GM12878 (cell line): ENCODE data around the gene HES7. TPM values are rescaled to one million over a fixed set of nuclear protein-coding genes. Genes with fewer than 3 reads are reported as not detected.

ENCODE experiments used
- ATAC-seq: fragments of 200-7000 bp; cut with Tn5 transposase; 3 replicates; pipeline ENCODE4 v1.9.1; 2020; ENCODE audit warnings: mild to moderate bottlenecking, moderate library complexity
- BruUV-seq: library from RNA; stranded (reverse); fragments of 400-500 nt; replicated peaks from 2 replicates; lab custom pipeline; 2021; lab: Mats Ljungman, UMichigan
- CTCF ChIA-PET: fragments of 300-600 bp; sonication (Branson Sonifier 250); formaldehyde crosslinking; extraction: SDS; loops from one replicate; lab custom pipeline; 2021; ENCODE audit warnings: inconsistent platforms; lab: Yijun Ruan, JAX
- POLR2A ChIA-PET: fragments of 350-600 bp; formaldehyde crosslinking; extraction: SDS; loops from one replicate; lab custom pipeline; 2021; ENCODE audit warnings: inconsistent platforms; lab: Charles Lee
- RAD21 ChIA-PET: fragments of 300-600 bp; sonication (Branson Sonifier 250); formaldehyde crosslinking; loops from one replicate; lab custom pipeline; 2023; ENCODE audit warnings: antibody characterized with exemption; ENCODE audit not compliant: unreplicated experiment; lab: Charles Lee
- SMC1A ChIA-PET: fragments of 300-600 bp; sonication (Branson Sonifier 250); formaldehyde crosslinking; loops from one replicate; lab custom pipeline; 2023; ENCODE audit not compliant: unreplicated experiment, uncharacterized antibody; lab: Charles Lee
- DNase-seq: peaks from one replicate; pipeline ENCODE4 v3.0.0-alpha.2; 2011; ENCODE audit warnings: low read depth, low spot score
- FAIRE-seq: peaks from 3 replicates; lab custom pipeline; 2011; peaks lifted over from hg19 to GRCh38; lab: Jason Lieb, UNC
- H2AFZ ChIP-seq: 2 replicates; pipeline ENCODE4 v1.6.0; 2011; ENCODE audit warnings: low read depth, low read length, control low read depth; ENCODE audit not compliant: control insufficient read depth
- H3K27ac ChIP-seq: 2 replicates; pipeline ENCODE4 v1.5.1; 2011; ENCODE audit warnings: control low read depth; ENCODE audit not compliant: control insufficient read depth, insufficient read depth
- H3K27me3 ChIP-seq, 2 experiments: replicated peaks in 1 of 2; 2 replicates each; pipeline versions ENCODE4 v1.6.0 to v1.6.1; 2011; ENCODE audit warnings: low read length in 1 of 2; ENCODE audit not compliant: control insufficient read depth in 2 of 2, insufficient read depth in 2 of 2
- H3K36me3 ChIP-seq, 2 experiments: 2 replicates each; pipeline ENCODE4 v1.5.1; 2011; ENCODE audit warnings: low read length in 1 of 2; ENCODE audit not compliant: control insufficient read depth in 2 of 2, insufficient read depth in 2 of 2
- H3K4me1 ChIP-seq: 2 replicates; pipeline ENCODE4 v1.6.1; 2011; ENCODE audit warnings: mild to moderate bottlenecking, low read length, moderate library complexity, mixed read lengths; ENCODE audit not compliant: control insufficient read depth, insufficient read depth
- H3K4me2 ChIP-seq: 2 replicates; pipeline ENCODE4 v1.6.0; 2011; ENCODE audit warnings: control low read depth; ENCODE audit not compliant: control insufficient read depth, insufficient read depth
- H3K4me3 ChIP-seq: fragments of 200-600 bp; sonication (generic); 2 replicates; pipeline ENCODE4 v1.5.1; 2016
- H3K79me2 ChIP-seq: 2 replicates; pipeline ENCODE4 v1.6.0; 2011; ENCODE audit warnings: low read length; ENCODE audit not compliant: control insufficient read depth, insufficient read depth
- H3K9ac ChIP-seq: 2 replicates; pipeline ENCODE4 v1.8.0; 2011; ENCODE audit warnings: low read length, control low read depth, mixed read lengths; ENCODE audit not compliant: control insufficient read depth, insufficient read depth
- H3K9me3 ChIP-seq: replicated peaks from 3 replicates; pipeline ENCODE4 v1.5.1; 2011; ENCODE audit warnings: mild to moderate bottlenecking, low read length; ENCODE audit not compliant: control insufficient read depth, insufficient read depth
- H4K20me1 ChIP-seq: 2 replicates; pipeline ENCODE4 v1.6.0; 2011; ENCODE audit not compliant: control insufficient read depth, insufficient read depth
- ATF7 ChIP-seq: fragments of 450-650 bp; IDR thresholded peaks from 2 replicates; pipeline ENCODE4 v1.6.1; 2016; ENCODE audit warnings: low read depth, mild to moderate bottlenecking
- CBX5 ChIP-seq: sonication (generic); IDR thresholded peaks from 2 replicates; pipeline ENCODE4 v1.6.1; 2016; ENCODE audit warnings: low read depth, moderate library complexity, mild to moderate bottlenecking, inconsistent platforms
- CREB1 ChIP-seq: IDR thresholded peaks from 2 replicates; pipeline ENCODE4 v1.6.1; 2012; ENCODE audit warnings: low read depth, mild to moderate bottlenecking, inconsistent platforms
- EGR1 ChIP-seq, 2 experiments: IDR thresholded peaks; 1 replicate in 1 of 2; 2 replicates in 1 of 2; pipeline ENCODE4 v1.6.1; 2011 to 2012; ENCODE audit warnings: low read depth in 2 of 2, low read length in 2 of 2, borderline replicate concordance in 1 of 2, mild to moderate bottlenecking in 1 of 2, moderate library complexity in 1 of 2
- ELK1 ChIP-seq: IDR thresholded peaks from 2 replicates; pipeline ENCODE4 v1.6.1; 2012; ENCODE audit warnings: low read depth, low read length, improper control_type of control experiment
- ESRRA ChIP-seq: IDR thresholded peaks from 2 replicates; pipeline ENCODE4 v1.6.1; 2012; ENCODE audit warnings: mild to moderate bottlenecking, low read length, improper control_type of control experiment
- ETV6 ChIP-seq, 2 experiments: fragments of 450-650 bp in 1 of 2; IDR thresholded peaks in 1 of 2; conservative IDR thresholded peaks in 1 of 2; 2 replicates each; pipeline ENCODE4 v1.6.1; 2014; ENCODE audit warnings: antibody characterized with exemption in 1 of 2, borderline replicate concordance in 1 of 2, low read depth in 1 of 2, mild to moderate bottlenecking in 1 of 2, moderate library complexity in 1 of 2
- GABPA ChIP-seq: IDR thresholded peaks from 2 replicates; pipeline ENCODE4 v1.6.1; 2014; ENCODE audit warnings: antibody characterized with exemption, low read depth, mild to moderate bottlenecking, inconsistent platforms
- JUNB ChIP-seq: IDR thresholded peaks from 2 replicates; pipeline ENCODE4 v1.6.1; 2016; ENCODE audit warnings: antibody characterized with exemption, mild to moderate bottlenecking
- KAT2A ChIP-seq: conservative IDR thresholded peaks from 2 replicates; pipeline ENCODE4 v1.6.1; 2011; ENCODE audit warnings: low read depth, low read length; ENCODE audit not compliant: control insufficient read depth
- NBN ChIP-seq: fragments of 450-650 bp; IDR thresholded peaks from 2 replicates; pipeline ENCODE4 v1.6.1; 2016
- NFYB ChIP-seq: IDR thresholded peaks from 2 replicates; pipeline ENCODE4 v1.6.1; 2011; ENCODE audit warnings: low read depth, mild to moderate bottlenecking, low read length, improper control_type of control experiment, moderate library complexity; ENCODE audit not compliant: insufficient read depth
- NR2C1 ChIP-seq: fragments of 450-650 bp; IDR thresholded peaks from 2 replicates; pipeline ENCODE4 v1.6.1; 2017; ENCODE audit warnings: antibody characterized with exemption, mild to moderate bottlenecking, moderate library complexity
- NR2C2 ChIP-seq: IDR thresholded peaks from 2 replicates; pipeline ENCODE4 v1.6.1; 2011; ENCODE audit warnings: borderline replicate concordance, low read depth; ENCODE audit not compliant: control insufficient read depth, insufficient read length
- POLR2A ChIP-seq: IDR thresholded peaks from 2 replicates; pipeline ENCODE4 v1.6.1; 2011; ENCODE audit warnings: low read depth, mild to moderate bottlenecking, low read length
- RAD21 ChIP-seq: IDR thresholded peaks from 2 replicates; pipeline ENCODE4 v1.6.1; 2011; ENCODE audit warnings: mild to moderate bottlenecking, low read depth, low read length, moderate library complexity; ENCODE audit not compliant: insufficient read depth
- RB1 ChIP-seq: fragments of 450-650 bp; formaldehyde crosslinking; IDR thresholded peaks from 2 replicates; pipeline ENCODE4 v1.6.1; 2017; ENCODE audit warnings: mild to moderate bottlenecking, borderline replicate concordance
- RBBP5 ChIP-seq: fragments of 200-600 bp; sonication (generic); conservative IDR thresholded peaks from 2 replicates; pipeline ENCODE4 v1.6.1; 2016
- SMARCA5 ChIP-seq: fragments of 450-650 bp; IDR thresholded peaks from 2 replicates; pipeline ENCODE4 v1.6.1; 2017; ENCODE audit warnings: mild to moderate bottlenecking
- SPI1 ChIP-seq: IDR thresholded peaks from 2 replicates; pipeline ENCODE4 v1.6.1; 2011; ENCODE audit warnings: low read depth, mild to moderate bottlenecking, low read length, moderate library complexity, borderline replicate concordance; ENCODE audit not compliant: insufficient read depth
- SREBF1 ChIP-seq: IDR thresholded peaks from 2 replicates; pipeline ENCODE4 v1.6.1; 2012; ENCODE audit warnings: mild to moderate bottlenecking, low read length
- SUZ12 ChIP-seq: fragments of 200-600 bp; sonication (generic); IDR thresholded peaks from one replicate; pipeline ENCODE4 v1.6.1; 2018; ENCODE audit warnings: antibody characterized with exemption, mild to moderate bottlenecking; ENCODE audit not compliant: unreplicated experiment
- TCF12 ChIP-seq: IDR thresholded peaks from 2 replicates; pipeline ENCODE4 v1.6.1; 2011; ENCODE audit warnings: low read depth, mild to moderate bottlenecking, low read length
- YY1 ChIP-seq: IDR thresholded peaks from 2 replicates; pipeline ENCODE4 v1.6.1; 2011; ENCODE audit warnings: low read depth, mild to moderate bottlenecking, low read length
- ZNF217 ChIP-seq: fragments of 450-650 bp; IDR thresholded peaks from 2 replicates; pipeline ENCODE4 v1.6.1; 2017; ENCODE audit warnings: antibody characterized with exemption, mild to moderate bottlenecking
- WGBS: methylation state at CpG from one replicate; pipeline ENCODE4 v1.1.6; 2016; ENCODE audit warnings: low lambda C conversion rate; ENCODE audit not compliant: insufficient replicate concordance, insufficient coverage; ENCODE audit errors: missing lambda C conversion rate; 5-methylcytosine and 5-hydroxymethylcytosine counted together
- in situ Hi-C: fragments of 300-500 bp; cut with MboI; formaldehyde crosslinking; loops from 9 replicates; pipeline ENCODE4 v1.14.3; 2018; ENCODE audit warnings: mixed read lengths
- intact Hi-C: fragments of 100-400 bp; cut with micrococcal nuclease; formaldehyde crosslinking; loops from one replicate; pipeline ENCODE4 v1.14.2; 2022; ENCODE audit not compliant: unreplicated experiment
- polyA plus RNA-seq, 11 experiments: library from polyadenylated mRNA; depleted of rRNA in 4 of 11; unstranded in 6 of 11; stranded (reverse) in 5 of 11; fragments of >200 nt; fragmentation: Nextera tagmentation in 4 of 11; fragmentation: Illumina TruSeq in 1 of 11; extraction: Ambion mirVana in 4 of 11; extraction: Trizol in 1 of 11; gene quantifications; 1 replicate in 1 of 11; 2 replicates in 10 of 11; pipeline versions ENCODE4 v1.2.1 to v1.2.3, GENCODE V29; 2011 to 2016; ENCODE audit warnings: inconsistent platforms in 2 of 11, missing spikeins in 2 of 11, low read depth in 1 of 11
- total RNA-seq, 4 experiments: library from RNA; depleted of rRNA in 3 of 4; stranded (reverse); fragments of >200 nt in 3 of 4; fragmentation: Illumina TruSeq in 1 of 4; extraction: Trizol in 1 of 4; gene quantifications; 2 replicates each; pipeline versions ENCODE4 v1.2.1 to v1.2.3, GENCODE V29; 2013 to 2021

The HES7 gene
- total and polyA plus RNA-seq, 10 of the 15 experiments (the other 5 are each of a cell fraction or from before 2014, with no cell fraction given): 0.07 to 1.3 (median 0.63) TPM; not detected in 4

- no peak overlapping the region; the same call in 1 of the 2 replicates for H3K9ac ChIP-seq
- ChIA-PET CTCF (interaction anchor here (0.8 to 5.3 kb wide), 20 partner anchors 9 to 142 kb away, joined by 3 to 46 read pairs (median 4); partner anchors contain the start of genes ALOXE3 and HES7), POLR2A (interaction anchor here (1.1 to 7.5 kb wide), 5 partner anchors 21 to 64 kb away, joined by 5 to 71 read pairs (median 11); partner anchors contain the start of genes ALOXE3 and BORCS6), SMC1A (interaction anchor here (0.9 to 5.1 kb wide), 9 partner anchors 20 to 101 kb away, joined by 3 to 42 read pairs (median 6); partner anchors contain the start of genes ALOXE3 and HES7), RAD21 (interaction anchor here (0.7 to 2.4 kb wide), 10 partner anchors 15 to 141 kb away, joined by 3 to 16 read pairs (median 4); partner anchors contain the start of gene HES7)
- H3K4me2 ChIP-seq: peak overlapping the region; percentile 72
- no peaks in the 10 kb centered on the region for H3K27me3 ChIP-seq
- in situ Hi-C loops: no loop called here
- FAIRE-seq (peak; percentile 97), ATAC-seq (peak; percentile 43), DNase-seq (no peak)
- H2AFZ ChIP-seq: no peak overlapping the region
- no peak overlapping the region; the same call in 1 of the 2 replicates for H3K4me3 ChIP-seq
- peaks cover 0 to 5% of the 10 kb centered on the region in 2 experiments; a peak in 1 of 4 replicates for H3K36me3 ChIP-seq
- 47% methylated on average over 20 of the region's 20 CpGs for WGBS
- H3K27ac ChIP-seq: peak overlapping the region; percentile 48
- no TSS peak for BruUV-seq
- H4K20me1 ChIP-seq: no peaks in the 10 kb centered on the region
- peaks cover 26% of the 10 kb centered on the region for H3K79me2 ChIP-seq
- H3K9me3 ChIP-seq: no peaks in the 10 kb centered on the region
- intact Hi-C loops: no loop called here
- H3K4me1 ChIP-seq: peaks cover 24% of the 10 kb centered on the region
- TF ChIP-seq SPI1 (peak; percentile 73; the same call in 1 of the 2 replicates), ZNF217 (no peak), CBX5 (no peak), SUZ12 (no peak), ATF7 (no peak), NR2C2 (no peak), RAD21 (peak; percentile 66), RBBP5 (no peak), NR2C1 (no peak), NFYB (no peak), EGR1 (IDR thresholded peaks at IDR 0.05; ENCODE audit: borderline replicate concordance in 1 of 2, low read depth in 2 of 2, low read length in 2 of 2) (no peak), KAT2A (no peak), TCF12 (no peak), CREB1 (peak; percentile 40; the same call in 1 of the 2 replicates), ESRRA (peak; percentile 72; the same call in 1 of the 2 replicates), ETV6 (conservative IDR thresholded peaks at IDR 0.05 in 1 of 2, IDR thresholded peaks at IDR 0.05 in 1 of 2; ENCODE audit: borderline replicate concordance in 1 of 2, low read depth in 1 of 2) (no peak), SREBF1 (no peak), GABPA (no peak), SMARCA5 (peak; percentile 78), ELK1 (no peak), YY1 (peak; percentile 55; the same call in 1 of the 2 replicates), RB1 (0 out of 2 replicates have a peak, but pooled peaks have one; percentile 51), NBN (peak; percentile 52; the same call in 1 of the 2 replicates), POLR2A (no peak), JUNB (no peak)
Observed at GRCh38 chr17:8158267-8159031, 34.5 kb upstream of the HES7 start.
